WTC11 (cell line): ENCODE data around the gene LRRC38. TPM values are rescaled to one million over a fixed set of nuclear protein-coding genes. Genes with fewer than 3 reads are reported as not detected.

Source experiments
- ATAC-seq: fragments of 200-7000 bp; cut with Tn5 transposase; 2 replicates; pipeline ENCODE4 v1.10.0; 2021; ENCODE audit warnings: mild to moderate bottlenecking, moderate library complexity
- CTCF ChIA-PET: fragments of 300-600 bp; sonication (Branson Sonifier 250); formaldehyde crosslinking; loops from one replicate; lab custom pipeline; 2021; ENCODE audit warnings: antibody characterized with exemption; lab: Charles Lee
- POLR2A ChIA-PET: fragments of 350-600 bp; sonication (Branson Sonifier 250); formaldehyde crosslinking; loops from one replicate; lab custom pipeline; 2021; ENCODE audit warnings: antibody characterized with exemption; lab: Charles Lee
- DNase-seq: peaks from one replicate; pipeline ENCODE4 v3.0.0; 2021; ENCODE audit warnings: low spot score
- H3K27ac Mint-ChIP-seq: 2 replicates; pipeline ENCODE4 v1.8.0; 2021; ENCODE audit warnings: mixed read lengths
- H3K27me3 Mint-ChIP-seq: 2 replicates; pipeline ENCODE4 v1.8.0; 2021; ENCODE audit warnings: low read depth, mild to moderate bottlenecking, moderate library complexity, mixed read lengths
- H3K36me3 Mint-ChIP-seq: 2 replicates; pipeline ENCODE4 v1.8.0; 2021; ENCODE audit warnings: mixed read lengths
- H3K4me1 Mint-ChIP-seq: 2 replicates; pipeline ENCODE4 v1.8.0; 2022; ENCODE audit warnings: mixed read lengths
- H3K4me3 Mint-ChIP-seq: 2 replicates; pipeline ENCODE4 v1.8.0; 2021; ENCODE audit warnings: mild to moderate bottlenecking, moderate library complexity, mixed read lengths
- H3K9me3 Mint-ChIP-seq: 2 replicates; pipeline ENCODE4 v1.8.0; 2021; ENCODE audit warnings: mixed read lengths
- ATF1 ChIP-seq: sonication (generic); formaldehyde crosslinking; IDR thresholded peaks from 2 replicates; pipeline ENCODE4 v1.8.1; 2023; ENCODE audit warnings: mild to moderate bottlenecking, moderate library complexity, missing genetic modification reagents
- CTCF ChIP-seq: fragments of 200-600 bp; IDR thresholded peaks from 2 replicates; pipeline ENCODE4 v1.8.0; 2022; ENCODE audit warnings: antibody characterized with exemption
- ERG ChIP-seq: fragments of 250-450 bp; sonication (Bioruptor Pico); IDR thresholded peaks from 2 replicates; pipeline ENCODE4 v1.8.0; 2021; ENCODE audit warnings: mild to moderate bottlenecking
- ESRRA ChIP-seq: sonication (generic); formaldehyde crosslinking; IDR thresholded peaks from 2 replicates; pipeline ENCODE4 v1.8.1; 2022; ENCODE audit warnings: mild to moderate bottlenecking, missing genetic modification reagents, borderline replicate concordance
- GABPB1 ChIP-seq: sonication (generic); formaldehyde crosslinking; IDR thresholded peaks from 2 replicates; pipeline ENCODE4 v1.8.1; 2023; ENCODE audit warnings: mild to moderate bottlenecking, missing genetic modification reagents
- GTF2I ChIP-seq: fragments of 250-450 bp; sonication (Bioruptor Pico); conservative IDR thresholded peaks from 2 replicates; pipeline ENCODE4 v1.4.0; 2021; ENCODE audit warnings: mild to moderate bottlenecking
- JAZF1 ChIP-seq: fragments of 250-450 bp; sonication (Bioruptor Pico); IDR thresholded peaks from 2 replicates; pipeline ENCODE4 v1.9.0; 2021; ENCODE audit warnings: moderate library complexity, mild to moderate bottlenecking, inconsistent platforms
- PRDM15 ChIP-seq: sonication (generic); formaldehyde crosslinking; IDR thresholded peaks from 2 replicates; pipeline ENCODE4 v1.8.0; 2022; ENCODE audit warnings: missing genetic modification reagents
- RELA ChIP-seq: sonication (generic); formaldehyde crosslinking; IDR thresholded peaks from 2 replicates; pipeline ENCODE4 v1.8.1; 2022; ENCODE audit warnings: missing genetic modification reagents, mild to moderate bottlenecking, borderline replicate concordance
- SP1 ChIP-seq: sonication (generic); formaldehyde crosslinking; conservative IDR thresholded peaks from 2 replicates; pipeline ENCODE4 v1.8.1; 2022; ENCODE audit warnings: missing genetic modification reagents
- STAT6 ChIP-seq: sonication (generic); formaldehyde crosslinking; conservative IDR thresholded peaks from 2 replicates; pipeline ENCODE4 v1.8.1; 2023; ENCODE audit warnings: mild to moderate bottlenecking, low read depth, missing genetic modification reagents, moderate library complexity
- ZBTB21 ChIP-seq: sonication (generic); formaldehyde crosslinking; IDR thresholded peaks from 2 replicates; pipeline ENCODE4 v1.8.1; 2023; ENCODE audit warnings: mild to moderate bottlenecking, missing genetic modification reagents, borderline replicate concordance
- ZNF425 ChIP-seq: fragments of 250-450 bp; sonication (Bioruptor Pico); conservative IDR thresholded peaks from 2 replicates; pipeline ENCODE4 v1.9.0; 2021; ENCODE audit warnings: mild to moderate bottlenecking
- total RNA-seq: library from RNA; stranded (reverse); gene quantifications from 3 replicates; pipeline ENCODE4 v1.2.3, GENCODE V29; 2021

Gene LRRC38
- total RNA-seq, 1 experiment from 2014 or later, result 0.15 TPM

- H3K36me3 Mint-ChIP-seq, result no peaks in the 10 kb centered on the region
- no peak overlapping the region for H3K27ac Mint-ChIP-seq
- TF ChIP-seq ESRRA (CRISPR knock-in tag) (no peak), GTF2I (CRISPR knock-in tag) (peak; percentile 94), CTCF (peak; percentile 43; the same call in 1 of the 2 replicates)
- peaks cover 5% of the 10 kb centered on the region for H3K9me3 Mint-ChIP-seq
- DNase-seq, result peak; percentile 79
- CTCF ChIA-PET, result interaction anchor here (0.6 to 2.2 kb wide), 21 partner anchors 8 to 118 kb away, joined by 3 to 13 read pairs (median 4); no protein-coding TSS in a partner anchor
- peaks cover 69% of the 10 kb centered on the region for H3K27me3 Mint-ChIP-seq
- no peak overlapping the region for H3K4me3 Mint-ChIP-seq
- POLR2A ChIA-PET, result interaction anchor here (0.5 to 1.5 kb wide), 3 partner anchors 50 to 1054 kb away, joined by 3 to 4 read pairs (median 3); no protein-coding TSS in a partner anchor
- H3K4me1 Mint-ChIP-seq, result peaks cover 3% of the 10 kb centered on the region
- peak; percentile 65 for ATAC-seq
These were observed 3.5 kb upstream of the LRRC38 start for GRCh38 chr1:13517193-13517812.

GRCh38 chr1:13516606-13517005, 2.8 kb upstream of the LRRC38 start:
- ChIA-PET POLR2A (interaction anchor here (0.5 to 1.5 kb wide), 2 partner anchors 51 to 232 kb away, joined by 3 read pairs; no protein-coding TSS in a partner anchor), CTCF (interaction anchor here (0.6 to 2.2 kb wide), 21 partner anchors 8 to 119 kb away, joined by 3 to 13 read pairs (median 4); no protein-coding TSS in a partner anchor)
- TF ChIP-seq ERG (CRISPR knock-in tag), result no peak
- no peak for TF ChIP-seq JAZF1
- no peak for TF ChIP-seq GABPB1
- TF ChIP-seq ZNF425 (CRISPR knock-in tag), result no peak
- no peak for TF ChIP-seq ZBTB21 (CRISPR knock-in tag)
- TF ChIP-seq STAT6 (CRISPR knock-in tag), result no peak
- no peak for TF ChIP-seq SP1 (CRISPR knock-in tag)
- no peak for TF ChIP-seq PRDM15
- no peak for TF ChIP-seq ATF1 (CRISPR knock-in tag)
- no peak for TF ChIP-seq RELA (CRISPR knock-in tag)
- DNase-seq (no peak), ATAC-seq (no peak)
- Mint-ChIP-seq H3K4me1 (peaks cover 6% of the 10 kb centered on the region), H3K9me3 (peaks cover 5% of the 10 kb centered on the region), H3K27me3 (peaks cover 76% of the 10 kb centered on the region), H3K27ac (no peak overlapping the region), H3K36me3 (no peaks in the 10 kb centered on the region), H3K4me3 (no peak overlapping the region)
